NCI-H774 (cell line): ENCODE measurements around the gene ACOX3.

Experiments used
- DNase-seq: peaks from one replicate; lab custom pipeline; 2025; lab: John Stamatoyannopoulos, UW

The ACOX3 gene

GRCh38 chr4:8467016-8467415, 26.5 kb upstream of the ACOX3 start:
- no peak for DNase-seq

DNA sequence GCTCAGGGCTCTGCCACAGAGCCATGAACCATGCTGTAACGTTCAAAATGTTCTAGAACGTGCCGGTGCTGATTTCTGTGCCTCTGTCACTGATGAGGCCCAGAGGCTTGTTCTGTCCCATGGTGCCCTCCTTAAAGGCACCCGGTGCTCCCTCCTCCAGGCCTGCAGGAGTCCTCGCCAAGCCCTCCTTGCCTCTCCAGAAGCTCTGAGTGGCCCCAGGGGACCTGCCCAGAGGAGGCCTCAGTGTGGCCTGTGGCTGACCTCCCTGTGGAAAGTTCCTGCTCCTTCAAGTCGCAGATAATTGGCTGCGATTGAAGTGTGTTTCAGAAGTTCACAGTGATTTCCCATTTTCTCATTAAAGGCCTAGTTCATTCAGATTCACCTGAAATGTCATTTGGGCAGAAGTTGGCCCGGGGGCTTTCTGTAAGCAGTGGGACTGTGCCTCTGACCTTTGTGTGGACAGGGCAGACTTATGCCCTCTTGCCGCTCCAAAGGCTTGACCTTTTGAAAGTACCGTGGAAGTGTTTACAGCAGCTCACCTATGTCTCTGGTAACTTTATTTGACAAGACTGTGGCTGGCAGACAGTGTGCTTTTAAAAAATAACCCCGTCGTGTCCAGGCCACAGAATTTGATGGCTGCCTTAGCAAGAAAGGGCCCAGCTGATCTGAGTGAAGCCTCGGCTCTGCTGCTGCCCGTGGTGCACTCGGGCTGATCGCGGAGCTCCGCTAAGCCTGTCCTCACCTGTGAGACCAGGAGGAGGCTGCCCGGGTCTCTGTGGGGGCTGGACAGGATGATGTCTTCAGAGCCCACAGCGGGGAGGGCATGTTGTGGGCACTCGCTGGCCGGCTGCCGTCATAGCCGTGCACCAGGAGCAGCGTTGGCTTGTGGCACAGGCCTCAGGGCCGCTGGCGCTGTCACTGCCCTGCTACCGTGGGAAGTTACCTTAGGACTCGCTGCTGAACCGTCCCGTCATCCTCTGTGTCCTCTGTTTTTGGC, 25.4 kb upstream of the ACOX3 start:
- no peak for DNase-seq

DNA sequence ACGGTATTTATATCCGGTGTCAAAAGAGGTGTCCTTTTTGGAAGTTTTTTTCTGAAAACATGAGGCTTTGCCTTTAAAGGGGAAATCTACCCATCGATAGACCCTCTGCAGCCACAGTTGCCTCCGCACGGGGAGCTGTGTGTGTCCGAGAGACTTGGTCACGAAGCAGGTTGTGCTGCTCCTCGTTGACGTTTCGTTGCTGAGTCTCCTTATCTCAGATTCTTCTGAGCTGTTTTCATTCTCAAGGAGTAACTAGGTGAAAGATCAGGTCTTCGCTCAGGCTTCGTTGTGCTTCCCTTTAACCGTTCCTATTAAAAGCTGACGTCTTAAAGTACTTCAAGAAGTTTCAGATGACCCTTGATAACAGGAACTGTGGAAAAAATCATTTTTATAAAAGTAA, 23.9 kb upstream of the ACOX3 start:
- no peak for DNase-seq

DNA sequence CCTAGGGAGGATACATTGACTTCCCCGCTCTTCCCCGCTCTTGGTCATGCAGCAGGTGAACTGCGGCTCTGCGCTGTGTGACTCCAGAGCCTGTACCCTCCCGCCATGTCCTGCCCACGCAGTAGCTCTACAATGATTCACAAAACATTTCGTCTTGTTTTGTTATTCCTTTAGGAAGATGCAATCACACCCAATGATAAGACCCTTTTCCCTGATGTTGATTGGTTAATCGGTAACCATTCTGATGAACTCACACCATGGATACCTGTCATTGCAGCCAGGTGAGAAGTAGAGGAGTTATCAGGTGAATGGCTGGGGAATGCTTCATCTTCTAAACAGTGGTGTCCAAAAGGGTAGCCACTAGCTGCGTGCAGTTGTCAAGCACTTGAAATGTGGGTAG, 23.3 kb upstream of the ACOX3 start:
- DNase-seq = no peak

- no peak for DNase-seq
Measured at GRCh38 chr4:8461616-8462015, 21.1 kb upstream of the ACOX3 start.

DNA sequence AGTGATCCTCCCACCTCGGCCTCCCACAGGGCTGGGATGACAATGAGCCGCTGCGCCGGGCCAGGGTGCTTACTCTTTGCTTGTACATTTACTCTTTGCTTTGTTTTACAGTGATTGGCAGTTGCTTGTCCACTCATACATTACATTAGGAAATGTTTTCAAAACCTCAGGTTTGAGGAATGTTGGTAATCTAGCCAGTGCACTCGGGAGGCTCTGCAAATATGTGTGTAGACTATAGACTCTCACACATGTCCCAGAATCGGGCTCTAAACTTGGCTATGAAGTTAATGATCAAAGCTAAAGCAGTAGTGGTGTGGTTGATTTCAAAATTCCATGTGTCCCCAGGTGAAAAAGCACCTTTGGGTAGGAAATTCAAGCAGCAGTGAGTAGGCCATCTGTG, 20.6 kb upstream of the ACOX3 start:
- no peak for DNase-seq

DNA sequence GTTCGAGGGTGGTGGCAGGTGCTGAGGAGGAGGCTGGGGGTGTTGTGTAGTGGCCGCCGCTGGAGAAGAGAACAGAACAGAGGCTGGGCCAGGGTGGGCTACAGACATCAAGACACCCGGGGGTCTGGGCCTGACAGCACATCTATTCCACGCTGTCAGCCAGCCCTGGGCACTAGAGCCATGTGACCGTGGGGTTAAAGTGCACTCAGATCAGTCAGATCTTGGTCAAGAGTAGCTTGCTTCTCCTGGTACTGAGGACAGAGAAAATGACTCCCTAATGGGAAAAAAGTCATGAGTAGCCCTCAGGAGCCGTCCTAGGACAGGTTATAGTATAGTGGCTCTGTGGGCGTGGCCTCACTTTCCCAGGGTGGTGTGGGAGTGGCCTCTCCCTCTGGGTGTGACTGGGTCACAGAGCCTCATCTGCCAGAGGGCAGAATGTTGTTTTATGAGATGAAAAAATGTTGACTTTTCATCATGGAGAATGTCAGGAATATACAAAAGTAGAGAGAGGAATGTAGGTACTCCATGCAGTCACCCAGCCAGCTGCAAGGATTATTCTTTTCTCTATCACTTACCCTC, 19.4 kb upstream of the ACOX3 start:
- no peak for DNase-seq

DNA sequence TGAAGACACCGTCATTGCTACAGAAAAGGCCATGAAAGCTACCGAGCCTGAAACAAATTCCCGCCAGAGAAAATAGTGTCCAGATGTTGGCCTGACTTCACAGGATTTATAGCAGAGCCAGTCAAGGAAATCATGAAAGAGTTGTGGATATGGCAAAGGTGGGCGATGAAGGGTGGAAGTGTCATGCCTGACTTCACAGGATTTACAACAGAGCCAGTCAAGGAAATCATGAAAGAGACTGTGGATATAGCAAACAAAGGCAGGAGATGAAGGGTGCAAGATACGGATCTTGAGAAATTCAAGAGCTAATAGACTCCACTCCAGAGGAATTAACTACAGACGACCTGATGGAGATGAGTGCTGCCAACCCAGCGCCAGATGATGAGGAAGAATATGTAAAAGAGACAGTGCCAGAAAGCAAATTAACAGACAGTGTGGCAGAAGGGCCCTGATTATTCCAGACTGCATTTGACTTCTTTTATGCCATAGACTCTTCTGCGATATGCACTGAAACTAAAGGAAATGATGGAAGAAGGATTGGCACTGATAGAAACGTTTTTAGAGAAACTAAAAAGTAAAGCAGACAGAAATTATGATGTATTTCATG, 17.2 kb upstream of the ACOX3 start:
- no peak for DNase-seq

DNA sequence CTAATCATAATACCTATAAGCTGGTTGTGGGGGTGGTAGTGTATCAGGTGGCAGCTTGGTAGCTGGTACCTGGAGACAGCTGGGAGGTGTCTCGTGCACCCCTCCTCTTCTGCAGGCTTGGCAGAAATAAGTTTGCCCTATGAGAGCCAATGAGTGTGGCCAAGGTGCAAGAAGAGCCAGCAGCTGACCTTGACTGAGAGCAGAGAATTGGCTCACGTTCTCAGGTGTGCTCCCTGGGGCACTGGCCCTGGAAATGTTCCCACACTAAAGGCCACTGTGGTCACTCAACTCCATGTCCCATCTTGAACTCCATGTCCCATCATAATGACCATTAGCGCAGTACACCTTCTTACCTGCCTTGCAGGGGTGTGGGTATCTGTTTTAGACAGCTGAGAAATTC, 13.4 kb upstream of the ACOX3 start:
- no peak for DNase-seq

DNA sequence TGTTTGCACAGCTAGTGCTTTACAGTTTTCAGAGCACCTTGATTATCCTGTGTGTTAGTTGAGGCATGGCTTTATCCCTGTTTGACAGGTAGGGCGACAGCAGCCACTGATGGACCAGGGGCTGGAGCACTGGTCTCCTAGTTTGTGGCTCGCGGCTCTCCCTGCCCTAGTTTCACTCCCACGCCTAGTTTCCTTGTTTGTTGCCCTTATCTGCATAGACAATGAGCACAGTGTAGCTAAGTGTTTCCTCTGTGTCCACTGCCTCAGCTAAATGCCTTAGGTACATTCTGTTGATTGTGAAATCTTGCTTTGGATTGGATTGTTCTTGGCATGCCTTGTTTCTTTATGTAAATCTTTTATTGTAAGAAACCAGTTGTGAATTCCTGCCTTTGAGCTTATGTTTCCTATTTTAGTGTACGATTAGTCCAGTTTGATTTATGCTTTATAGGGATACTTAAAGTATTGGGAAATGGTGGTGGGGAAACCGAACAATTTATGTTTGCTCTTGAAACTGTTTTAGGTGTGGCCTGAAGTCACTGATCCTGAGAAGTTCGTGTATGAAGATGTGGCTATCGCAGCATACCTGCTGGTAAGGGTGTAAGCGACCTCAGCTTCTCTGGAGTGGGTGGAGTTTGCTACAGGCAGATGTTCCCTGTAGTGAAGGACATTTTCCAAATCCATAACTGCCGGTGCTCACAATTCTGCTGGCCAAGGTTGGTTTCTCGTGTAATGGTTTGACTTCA, 11.1 kb upstream of the ACOX3 start:
- DNase-seq = no peak

DNA sequence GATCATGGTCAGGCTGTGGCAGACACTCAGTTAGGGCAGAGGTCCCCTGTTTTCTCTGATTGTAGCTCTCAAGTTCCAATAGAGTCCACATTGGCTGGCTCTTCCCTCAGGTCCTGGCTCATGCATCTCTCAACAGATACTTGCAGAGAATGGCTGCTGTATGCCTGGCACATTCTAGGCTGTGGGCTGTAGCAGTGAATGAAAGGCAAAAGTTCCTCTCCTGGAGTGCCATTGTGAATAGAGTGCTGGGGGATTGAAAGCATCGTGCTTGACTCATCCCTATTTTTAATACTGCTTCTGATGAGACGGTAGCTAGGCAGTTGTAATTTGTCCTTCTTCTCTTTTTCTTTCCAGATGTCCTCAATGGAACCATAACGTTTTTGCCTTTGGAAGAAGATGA, 5.6 kb upstream of the ACOX3 start:
- DNase-seq = no peak

- DNase-seq = no peak
Measured at GRCh38 chr4:8443801-8444200, 3.3 kb upstream of the ACOX3 start.

DNA sequence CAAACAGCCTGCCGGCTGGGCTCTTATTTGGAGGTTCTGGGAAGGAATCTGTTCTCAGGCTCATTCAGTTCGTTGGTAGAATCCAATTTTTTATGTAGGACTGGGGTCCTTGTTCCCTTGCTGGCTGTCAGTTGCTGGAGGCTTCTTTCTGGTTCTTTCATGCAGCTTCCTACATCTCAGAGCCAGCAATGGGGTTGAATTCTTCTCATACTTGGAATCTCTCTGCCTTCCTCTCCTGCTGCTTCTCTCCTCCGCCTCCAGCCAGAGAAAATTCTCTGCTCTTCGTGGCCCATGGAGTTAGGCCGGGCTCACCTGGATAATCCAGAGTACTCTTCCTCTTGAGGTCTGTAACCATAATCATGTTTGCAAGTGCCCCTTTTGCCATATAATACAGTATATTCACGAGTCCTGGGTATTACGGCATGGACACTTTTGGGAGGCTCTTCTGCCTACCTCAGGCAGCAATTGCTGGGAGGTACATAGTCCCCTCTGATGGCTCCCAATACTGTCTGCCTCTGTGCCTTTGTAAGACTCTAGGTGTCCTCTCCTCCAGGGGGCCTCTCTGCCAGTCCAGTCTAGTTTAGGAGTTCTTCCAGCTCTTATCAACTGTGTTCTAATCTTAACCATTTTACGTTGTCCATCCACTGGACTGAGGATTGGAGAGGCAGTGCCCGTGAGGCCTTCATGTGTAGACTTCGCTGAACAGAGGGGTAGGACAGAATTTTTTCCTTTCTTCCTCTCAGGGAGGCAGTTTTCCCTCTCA, 2.3 kb upstream of the ACOX3 start:
- no peak for DNase-seq

- DNase-seq = no peak
Measured at GRCh38 chr4:8441499-8442091, 1.1 kb upstream of the ACOX3 start.

- DNase-seq = no peak
Measured at GRCh38 chr4:8439914-8440491, 520 bp downstream of the ACOX3 start.

- no peak for DNase-seq
Measured at GRCh38 chr4:8439168-8439567, 1.4 kb downstream of the ACOX3 start.

DNA sequence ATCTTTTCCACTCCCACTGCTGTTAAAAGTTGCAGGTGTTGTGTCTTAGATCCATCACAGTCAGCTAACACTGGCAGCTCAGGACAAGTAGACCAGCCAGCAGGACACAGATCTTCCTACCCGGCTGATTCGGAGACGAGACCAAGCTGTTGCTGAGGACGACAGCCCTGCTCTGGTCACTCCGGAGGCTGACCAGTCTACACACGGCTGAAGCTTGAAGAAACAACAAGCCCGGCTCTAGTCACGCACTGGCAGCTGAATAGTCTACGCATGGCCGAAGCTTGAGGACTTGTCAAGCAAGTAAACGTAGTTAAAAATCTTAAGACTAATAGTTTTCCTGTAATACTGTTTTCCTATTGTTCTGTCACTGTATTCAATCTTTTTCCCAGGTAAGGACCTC, 1.8 kb downstream of the ACOX3 start:
- no peak for DNase-seq

DNA sequence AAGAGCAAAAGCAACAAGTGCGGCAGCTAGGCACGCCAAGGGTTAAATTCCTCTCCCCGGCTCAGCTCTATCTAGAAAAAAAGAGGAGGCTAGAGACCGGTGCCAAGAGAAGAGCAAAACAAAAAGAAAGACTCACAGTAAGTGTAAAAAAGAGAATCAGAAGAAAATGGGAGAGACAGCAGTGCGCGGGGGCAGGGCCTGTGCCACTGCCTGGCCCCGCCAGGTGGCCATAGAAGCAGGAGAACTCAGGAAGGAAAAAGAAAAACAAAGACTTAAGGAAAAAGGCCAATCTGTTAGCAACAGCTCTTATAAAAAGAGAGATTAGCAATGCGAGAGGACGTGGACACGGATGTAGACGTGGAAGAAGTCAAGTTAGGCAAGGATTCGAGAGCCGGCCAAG, 3.2 kb downstream of the ACOX3 start:
- no peak for DNase-seq

DNA sequence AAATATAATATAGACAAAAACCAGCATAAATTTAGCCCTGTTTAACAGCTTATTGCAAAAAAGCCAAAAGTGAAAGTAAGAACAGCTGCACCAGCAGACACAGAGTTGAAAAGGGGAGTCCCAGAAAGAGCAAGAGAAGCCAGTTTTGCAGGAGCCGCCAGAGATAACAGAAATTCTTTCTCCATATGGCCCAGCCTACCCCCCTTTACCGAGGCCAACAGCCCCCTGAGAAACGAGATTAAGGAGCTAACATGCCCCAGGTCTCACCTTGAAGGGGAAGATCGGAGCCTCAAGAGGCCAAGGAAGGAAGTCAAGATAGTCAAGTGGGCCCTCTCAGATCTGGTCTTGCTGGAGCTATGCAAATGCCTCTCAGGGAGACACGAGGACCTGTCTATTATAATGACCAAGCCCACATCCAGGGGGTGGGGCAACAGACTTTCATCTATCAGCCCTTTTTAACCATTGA, 4.8 kb downstream of the ACOX3 start:
- no peak for DNase-seq

GRCh38 chr4:8434251-8435073, 6.1 kb downstream of the ACOX3 start:
- DNase-seq = no peak
